AG20443 (cell line): ENCODE results near the gene GAGE12J.
"Not testable (repeated sequence)": the region's sequence is repeated elsewhere in the genome, so short reads cannot be mapped to it uniquely, and the experiment has no call there.

ENCODE experiments used
- DNase-seq: peaks from one replicate; pipeline ENCODE4 v3.0.0; 2012; ENCODE audit warnings: low spot score, mixed read lengths

GAGE12J gene, protein sequence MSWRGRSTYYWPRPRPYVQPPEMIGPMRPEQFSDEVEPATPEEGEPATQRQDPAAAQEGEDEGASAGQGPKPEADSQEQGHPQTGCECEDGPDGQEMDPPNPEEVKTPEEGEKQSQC

DNA sequence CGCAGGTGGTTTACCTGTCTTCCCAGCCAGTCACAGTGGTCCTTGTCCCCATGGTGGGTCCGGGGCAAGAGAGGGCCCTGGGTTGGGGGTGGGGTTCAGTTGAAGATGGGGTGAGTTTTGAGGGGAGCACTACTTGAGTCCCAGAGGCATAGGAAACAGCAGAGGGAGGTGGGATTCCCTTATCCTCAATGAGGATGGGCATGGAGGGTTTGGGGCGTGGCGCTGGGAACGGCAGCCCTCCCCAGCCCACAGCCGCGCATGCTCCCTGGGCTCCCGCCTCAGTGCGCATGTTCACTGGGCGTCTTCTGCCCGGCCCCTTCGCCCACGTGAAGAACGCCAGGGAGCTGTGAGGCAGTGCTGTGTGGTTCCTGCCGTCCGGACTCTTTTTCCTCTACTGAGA is at the start of gene GAGE12J:
Gene GAGE12J, plus strand, starts transcription at position 301 of the 400 bp plus-strand sequence. CDS start 1,157 bp downstream, outside the sequence.
- not testable (repeated sequence) for DNase-seq

DNA sequence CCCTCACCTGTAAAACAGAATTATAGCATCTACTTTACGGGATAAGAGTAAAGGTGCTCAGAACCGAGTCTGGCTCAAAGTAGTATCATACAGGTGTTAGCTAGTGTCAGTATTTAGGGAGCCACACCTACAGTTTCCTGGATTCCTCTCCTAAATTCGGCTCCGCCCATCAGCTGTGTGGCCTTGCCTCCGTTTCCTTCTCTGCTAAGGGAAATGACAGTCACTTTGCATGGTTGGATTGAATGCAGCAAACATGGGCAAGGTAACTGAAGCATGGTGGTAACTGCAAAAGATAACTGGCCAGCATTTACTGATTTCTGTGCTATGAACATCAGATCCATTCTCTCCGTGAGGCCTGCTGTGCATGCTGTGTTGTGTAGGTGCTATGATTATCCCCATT is 49.4 kb upstream of the GAGE12J start:
- DNase-seq, result no peak

DNA sequence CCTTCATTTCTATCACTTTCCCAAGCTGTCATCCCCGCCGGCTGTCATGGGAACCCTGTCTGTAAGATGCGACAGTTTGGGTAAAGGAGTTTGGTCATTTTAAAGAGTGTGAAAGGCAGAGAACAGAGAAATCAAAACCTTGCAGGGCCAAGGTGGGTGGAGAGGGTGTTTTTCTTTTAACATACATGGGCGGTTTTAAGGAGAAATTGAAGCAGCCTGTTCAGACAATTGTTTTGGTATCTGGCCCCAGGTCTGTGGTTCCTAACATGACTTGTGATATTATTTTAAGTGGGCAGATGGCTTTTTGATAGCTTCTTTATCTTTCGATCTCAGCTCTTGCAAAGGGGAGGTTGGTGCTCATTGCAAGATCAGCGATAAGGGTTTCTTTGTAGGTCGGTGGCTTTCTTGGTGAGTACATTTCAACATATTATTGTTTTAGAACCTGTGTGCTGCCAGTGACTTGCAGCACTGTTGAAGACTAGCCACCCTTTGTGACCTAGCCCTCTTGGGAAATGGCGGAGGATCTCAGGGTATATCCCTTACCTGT is 48.6 kb upstream of the GAGE12J start:
- DNase-seq, result no peak

DNA sequence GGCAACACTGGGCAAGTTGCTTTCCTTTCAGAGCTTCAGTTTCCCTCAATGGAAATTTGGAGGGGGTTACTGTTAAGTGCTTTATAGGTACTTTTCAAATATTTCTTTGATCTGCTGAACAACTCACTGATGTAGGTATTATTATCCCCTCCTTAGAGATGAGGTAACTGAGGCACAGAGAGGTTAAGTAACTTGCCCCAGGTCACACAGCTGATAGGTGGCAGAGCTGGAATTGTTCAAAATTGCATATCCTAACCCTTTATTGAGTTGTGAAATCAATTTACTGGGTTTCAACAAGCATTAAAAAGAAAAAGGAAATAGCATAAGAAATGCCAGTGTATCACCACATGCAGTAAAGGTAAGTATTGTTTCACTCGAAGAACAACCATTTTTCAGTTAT is 45.6 kb upstream of the GAGE12J start:
- no peak for DNase-seq

DNA sequence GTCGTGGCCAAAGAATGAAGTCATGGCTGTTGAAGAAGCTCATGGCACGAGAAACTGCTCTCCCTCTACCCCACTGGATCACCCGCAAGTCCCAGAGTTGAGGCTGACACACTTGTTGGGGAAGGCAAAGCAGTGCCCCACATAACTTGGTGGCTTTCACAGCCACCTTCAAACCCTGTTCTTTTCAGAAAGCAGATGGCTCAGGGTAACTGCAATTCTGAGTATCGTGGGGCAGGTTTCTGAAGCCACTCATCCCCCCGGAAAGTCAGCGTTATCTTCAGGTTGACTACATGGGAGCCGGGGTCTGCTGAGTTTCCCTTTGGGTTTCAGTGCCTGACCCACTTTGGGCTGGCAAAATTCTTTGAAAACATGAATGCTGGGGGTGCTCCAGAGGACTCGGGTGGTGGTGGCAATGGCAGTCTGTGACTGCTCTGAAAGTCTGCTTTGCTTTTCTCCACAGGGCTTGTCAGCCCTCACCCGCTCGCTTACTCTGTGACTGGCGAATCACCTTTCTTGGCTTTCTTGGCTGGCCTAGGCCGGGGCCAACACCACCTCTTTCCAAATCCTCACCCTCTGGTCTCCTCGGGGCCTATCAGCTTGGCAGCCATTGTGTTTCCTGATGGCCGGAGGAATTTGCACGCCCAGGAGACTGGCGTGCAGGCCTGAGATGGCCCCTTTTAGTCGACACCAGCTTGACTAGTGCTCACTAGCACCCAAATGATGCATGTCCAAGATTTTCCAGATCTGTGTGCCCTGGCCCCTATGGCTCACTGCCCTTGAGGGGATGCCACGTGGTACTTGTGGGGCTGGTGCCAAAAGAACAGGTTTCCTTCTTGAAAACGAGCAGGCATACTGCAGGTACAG is 44.9 kb upstream of the GAGE12J start:
- DNase-seq, result no peak

DNA sequence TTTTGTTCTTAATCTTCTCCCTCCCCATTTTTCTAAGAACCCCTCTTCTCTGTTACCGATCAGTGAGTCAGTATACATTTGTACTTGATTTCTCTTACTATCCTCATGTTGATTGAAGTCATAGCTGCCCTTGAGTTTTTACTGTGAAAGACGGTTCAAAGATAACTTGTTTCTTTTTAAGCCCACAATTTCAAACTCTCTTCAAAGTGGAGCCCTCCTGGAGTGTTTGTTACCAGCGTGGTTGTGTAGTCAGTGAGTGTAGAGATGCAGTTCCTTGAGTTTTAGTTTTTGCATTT is 44.4 kb upstream of the GAGE12J start:
- no peak for DNase-seq

DNA sequence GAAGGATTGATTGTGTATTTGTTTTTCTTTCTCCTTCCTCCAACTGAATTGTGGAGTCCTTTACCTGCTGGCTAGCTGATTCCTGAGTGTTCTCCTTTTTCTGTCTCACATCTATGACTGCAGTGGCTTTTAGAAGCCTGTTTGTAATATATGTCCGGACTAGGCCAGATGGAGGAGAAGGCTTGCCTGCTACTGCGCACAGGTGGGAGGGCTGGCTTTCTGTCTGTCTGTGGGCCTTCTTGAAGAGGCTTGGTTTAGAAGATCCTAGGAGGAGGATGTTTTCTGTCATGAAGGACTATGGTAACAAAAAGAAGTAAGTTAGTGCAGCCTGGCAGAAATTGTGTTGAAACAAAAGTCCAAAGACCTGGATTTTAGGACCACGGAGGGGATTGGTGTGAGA is 43.8 kb upstream of the GAGE12J start:
- no peak for DNase-seq

DNA sequence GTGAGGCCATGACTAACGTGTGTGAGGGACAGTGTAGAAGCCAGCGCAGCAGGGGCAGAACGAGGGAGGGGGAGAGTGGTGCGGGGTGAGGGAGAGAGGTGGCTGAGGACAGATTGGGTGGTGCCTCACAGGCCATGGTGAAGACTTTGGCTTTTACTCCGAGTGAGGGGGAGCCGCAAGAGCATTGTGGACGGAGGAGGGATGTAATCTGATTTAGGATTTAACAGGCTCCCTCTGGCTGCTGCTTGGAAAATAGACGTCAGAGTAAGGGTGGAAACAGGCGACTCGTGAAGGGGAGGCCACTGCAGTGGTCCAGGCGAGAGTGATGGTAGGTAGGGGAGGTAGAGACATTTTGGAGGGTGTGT is 39.2 kb upstream of the GAGE12J start:
- DNase-seq, result peak; percentile 29

DNA sequence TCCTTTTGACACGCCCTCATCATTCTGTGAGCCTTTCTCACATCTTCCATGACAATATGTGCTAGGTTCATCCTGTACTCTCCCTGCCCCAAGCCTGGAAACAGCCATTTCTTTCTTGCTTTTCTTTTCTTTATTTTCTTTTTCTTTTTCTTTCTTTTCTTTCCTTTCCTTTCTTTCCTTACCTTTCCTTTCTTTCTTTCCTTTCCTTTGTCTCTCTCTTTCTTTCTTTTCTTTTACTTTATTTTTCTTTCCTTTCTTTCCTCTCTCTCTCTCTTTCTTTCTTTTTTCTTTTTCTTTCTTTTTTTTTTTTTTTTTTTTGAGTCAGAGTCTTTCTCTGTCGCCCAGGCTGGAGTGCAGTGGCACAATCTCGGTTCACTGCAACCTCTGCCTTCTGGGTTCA is 37.6 kb upstream of the GAGE12J start:
- no peak for DNase-seq

DNA sequence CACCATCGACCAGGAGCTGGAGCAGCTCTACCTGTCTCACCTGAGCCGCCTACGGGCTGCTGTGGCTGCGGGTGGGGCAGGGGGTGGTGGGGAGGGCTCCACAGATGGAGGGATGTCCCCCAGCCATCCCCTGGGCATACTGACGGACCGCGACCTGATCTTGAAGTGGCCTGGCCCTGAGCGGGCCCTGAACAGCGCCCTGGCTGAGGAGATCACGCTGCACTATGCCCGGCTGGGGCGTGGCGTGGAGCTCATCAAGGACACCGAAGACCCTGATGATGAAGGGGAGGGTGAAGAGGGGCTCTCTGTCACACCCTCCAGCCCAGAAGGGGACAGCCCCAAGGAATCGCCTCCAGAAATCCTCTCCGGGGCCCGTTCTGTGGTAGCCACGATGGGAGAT is 35.7 kb upstream of the GAGE12J start:
- no peak for DNase-seq

DNA sequence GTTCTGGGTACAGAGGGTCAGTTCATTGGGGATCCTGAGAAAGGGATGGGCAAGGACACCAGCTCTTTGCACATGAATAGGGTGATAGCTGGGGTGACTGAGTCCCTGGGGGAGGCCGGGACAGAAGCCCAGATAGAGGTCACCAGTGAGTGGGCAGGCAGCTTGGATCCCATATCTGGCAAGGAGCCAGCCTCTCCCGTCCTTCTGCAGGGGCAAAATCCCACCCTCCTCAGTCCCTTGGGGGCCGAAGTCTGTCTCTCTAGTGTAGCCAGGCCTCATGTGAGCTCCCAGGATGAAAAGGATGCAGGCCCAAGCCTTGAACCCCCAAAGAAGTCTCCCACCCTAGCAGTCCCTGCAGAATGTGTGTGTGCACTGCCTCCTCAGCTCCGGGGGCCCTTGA is 35.3 kb upstream of the GAGE12J start:
- no peak for DNase-seq

DNA sequence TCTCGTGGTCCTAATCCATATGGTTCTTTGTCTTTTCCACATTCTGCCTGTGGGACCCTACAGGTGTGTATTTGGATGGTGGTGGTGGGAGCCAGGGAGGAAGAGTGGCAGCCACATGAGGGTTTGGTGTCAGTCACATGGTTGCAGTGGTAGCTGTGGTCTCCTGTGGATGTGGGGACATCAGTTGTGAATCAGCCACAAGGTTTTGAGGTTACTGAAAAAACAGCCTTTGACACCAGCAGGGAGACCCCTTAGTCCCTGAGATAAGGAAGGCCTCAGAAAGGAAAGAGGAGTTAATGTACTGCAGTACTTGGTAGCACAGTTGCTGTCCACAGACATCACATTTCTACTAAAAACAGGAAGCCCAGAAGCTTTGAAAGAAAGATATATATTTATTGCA is 34.2 kb upstream of the GAGE12J start:
- no peak for DNase-seq

DNA sequence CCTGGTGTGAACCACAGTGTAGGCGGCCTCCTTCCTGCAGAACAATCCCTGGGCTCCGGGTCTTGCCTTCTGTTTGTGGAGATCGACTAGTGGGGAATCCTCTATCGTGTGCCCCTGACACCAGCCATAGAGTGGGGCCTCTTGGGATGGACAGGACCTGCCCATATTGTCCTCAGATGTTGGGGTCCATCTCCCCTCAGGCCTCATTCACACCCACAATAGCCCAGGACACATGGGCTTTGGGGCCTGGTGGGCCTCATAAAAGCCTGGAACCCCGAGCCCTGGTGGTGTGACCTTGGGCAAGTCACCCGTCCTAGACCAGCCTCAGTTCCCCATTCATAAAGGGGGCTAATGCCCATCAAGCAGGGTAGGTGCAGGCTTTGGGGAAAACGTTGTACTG is 31.6 kb upstream of the GAGE12J start:
- no peak for DNase-seq

DNA sequence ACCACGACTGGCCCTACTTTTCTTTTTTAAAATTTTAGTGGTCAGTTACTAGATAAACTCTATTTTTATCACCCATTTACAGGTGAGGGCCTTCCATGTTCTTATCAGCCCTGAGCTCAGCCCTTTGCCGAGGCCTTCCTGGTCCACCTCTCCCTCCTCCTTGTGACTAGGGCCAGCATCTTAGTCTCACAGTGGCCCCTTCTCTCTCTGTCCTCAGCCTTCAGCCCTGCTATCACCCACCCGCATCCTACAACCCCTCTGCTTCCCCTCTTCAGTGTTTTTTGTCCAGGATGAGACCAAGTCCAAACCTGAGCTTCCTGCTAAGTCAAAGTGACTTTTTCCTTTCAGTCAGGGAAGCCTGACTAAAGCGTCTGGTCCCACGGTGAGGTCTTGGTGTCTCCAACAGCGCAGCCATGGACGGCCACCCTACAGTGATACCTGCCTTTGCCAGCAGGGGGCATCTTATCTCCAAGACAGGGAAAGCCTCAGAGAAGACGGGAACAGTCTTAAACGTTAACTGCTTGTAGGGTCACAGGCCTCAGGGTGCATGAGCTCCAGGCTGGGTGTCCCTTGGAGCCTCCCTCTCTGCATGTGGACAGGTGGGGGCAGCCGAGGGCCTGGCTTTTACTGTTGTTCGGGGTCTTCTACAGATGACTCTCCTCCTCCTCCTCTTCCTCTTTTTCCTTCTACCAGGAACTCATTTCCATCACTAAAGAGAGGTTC is 30.1 kb upstream of the GAGE12J start:
- peak; percentile 51 for DNase-seq

DNA sequence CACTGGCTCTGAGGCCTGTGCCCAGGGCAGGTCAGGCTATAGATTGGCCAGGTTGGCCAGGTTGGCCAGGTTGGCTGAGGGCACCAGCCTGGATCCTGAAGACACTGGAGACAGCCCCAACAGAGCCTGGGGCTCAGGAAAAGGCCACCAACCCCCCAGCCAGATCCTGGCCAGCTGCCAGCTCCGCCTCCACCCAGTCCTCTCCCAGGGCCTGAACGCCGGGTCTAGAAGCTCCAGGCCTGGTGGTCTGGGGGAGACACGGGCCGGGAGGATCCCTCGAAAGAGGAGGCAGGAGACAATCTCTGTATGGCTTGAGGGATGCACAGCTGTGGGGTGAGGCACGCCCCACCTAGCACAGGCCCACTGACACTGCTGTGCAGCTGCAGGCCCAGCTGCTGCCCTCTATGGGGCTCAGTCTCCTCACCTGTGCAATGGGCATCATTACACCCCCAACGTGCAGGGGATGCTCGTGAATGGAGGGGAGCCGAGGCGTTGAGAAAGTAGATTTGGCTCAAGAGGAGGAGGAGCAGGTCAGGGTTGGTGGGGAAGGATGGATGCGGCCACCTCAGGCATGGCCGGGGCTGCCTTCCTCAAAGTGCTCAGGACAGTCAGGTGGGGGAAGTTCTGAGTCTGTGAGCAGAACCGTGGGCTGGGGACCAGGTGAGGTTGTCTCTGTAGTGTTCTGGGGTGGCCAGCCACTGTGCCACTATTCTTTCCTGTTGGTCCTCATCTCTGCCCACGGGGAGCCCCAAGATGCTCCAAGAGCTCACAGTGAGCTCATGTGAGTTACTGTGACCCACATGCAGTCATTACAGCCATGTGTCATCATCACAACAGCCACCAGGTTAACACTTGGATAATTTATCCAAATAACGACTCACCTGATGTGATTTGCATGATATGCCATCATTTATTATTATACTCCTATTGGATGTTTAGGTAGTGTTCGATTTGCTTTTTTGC is 29.2 kb upstream of the GAGE12J start:
- no peak for DNase-seq

DNA sequence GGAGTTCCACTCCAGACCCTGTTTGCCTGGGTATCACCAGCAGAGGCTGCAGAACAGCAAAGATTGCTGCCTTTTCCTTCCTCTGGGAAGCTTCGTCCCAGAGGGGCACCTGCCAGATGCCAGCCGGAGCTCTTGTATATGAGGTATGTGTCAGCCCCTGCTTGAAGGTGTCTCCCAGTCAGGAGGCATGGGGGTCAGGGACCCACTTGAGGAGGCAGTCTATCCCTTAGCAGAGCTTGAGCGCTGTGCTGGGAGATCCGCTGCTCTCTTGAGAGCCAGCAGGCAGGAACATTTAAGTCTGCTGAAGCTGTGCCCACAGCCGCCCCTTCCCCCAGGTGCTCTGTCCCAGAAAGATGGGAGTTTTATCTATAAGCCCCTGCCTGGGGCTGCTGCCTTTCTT is 22.5 kb upstream of the GAGE12J start:
- DNase-seq, result not testable (repeated sequence)

DNA sequence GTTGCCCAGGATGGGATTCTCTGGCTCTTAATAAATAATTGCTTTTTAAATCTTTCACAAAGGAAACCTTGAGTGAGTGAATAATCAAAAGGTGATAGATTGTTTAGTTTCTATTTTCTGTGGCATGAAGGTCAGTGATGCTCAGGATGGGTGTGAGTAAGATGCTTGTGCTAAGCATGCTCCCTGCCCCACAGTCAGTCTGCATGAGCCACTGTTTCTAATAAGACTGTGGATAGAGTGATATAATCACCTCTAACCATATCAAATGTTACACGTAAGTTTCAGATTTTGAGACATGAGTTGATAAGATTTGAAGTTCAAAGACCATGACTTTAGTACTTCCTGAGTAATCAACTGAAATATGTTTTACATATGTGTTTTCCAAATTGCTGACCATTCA is 21.1 kb upstream of the GAGE12J start:
- DNase-seq, result no peak

DNA sequence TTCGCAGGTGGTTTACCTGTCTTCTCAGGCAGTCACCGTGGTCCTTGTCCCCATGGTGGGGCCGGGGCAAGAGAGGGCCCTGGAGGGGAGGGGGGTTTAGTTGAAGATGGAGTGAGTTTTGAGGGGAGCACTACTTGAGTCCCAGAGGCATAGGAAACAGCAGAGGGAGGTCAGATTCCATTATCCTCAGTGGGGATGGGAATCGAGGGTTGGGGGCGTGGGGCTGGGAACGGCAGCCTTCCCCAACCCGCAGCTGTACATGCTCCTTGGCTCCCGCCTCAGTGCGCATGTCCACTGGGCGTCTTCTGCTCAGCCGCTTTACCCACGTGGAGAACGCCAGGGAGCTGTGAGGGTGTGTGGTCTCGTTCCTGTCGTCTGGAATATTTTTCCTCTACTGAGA is 18.5 kb upstream of the GAGE12J start, which contains the start of gene GAGE10:
Gene GAGE10, plus strand, starts transcription at position 301 of the 400 bp plus-strand sequence. CDS start 1,214 bp downstream, outside the sequence.
- no peak for DNase-seq

DNA sequence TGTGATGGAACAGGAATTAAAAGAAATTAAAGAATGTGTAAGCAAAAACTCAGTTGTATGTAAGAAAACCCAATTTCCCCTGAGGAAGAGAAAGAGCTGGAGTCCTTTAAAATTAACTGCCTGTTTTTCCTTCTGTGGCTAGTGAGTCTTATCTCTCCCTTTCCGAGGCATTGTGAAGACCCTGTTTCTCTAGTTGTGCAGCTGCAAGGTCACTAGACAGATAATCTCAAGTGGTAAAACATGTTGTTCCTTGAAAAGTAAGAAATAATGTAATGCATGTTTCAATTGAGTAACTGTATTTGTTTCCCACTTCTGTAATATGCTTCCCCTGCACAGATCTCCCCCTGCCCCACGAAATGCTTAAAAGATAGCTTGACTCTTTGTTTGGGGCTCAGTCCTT is 14.1 kb upstream of the GAGE12J start:
- DNase-seq, result not testable (repeated sequence)

DNA sequence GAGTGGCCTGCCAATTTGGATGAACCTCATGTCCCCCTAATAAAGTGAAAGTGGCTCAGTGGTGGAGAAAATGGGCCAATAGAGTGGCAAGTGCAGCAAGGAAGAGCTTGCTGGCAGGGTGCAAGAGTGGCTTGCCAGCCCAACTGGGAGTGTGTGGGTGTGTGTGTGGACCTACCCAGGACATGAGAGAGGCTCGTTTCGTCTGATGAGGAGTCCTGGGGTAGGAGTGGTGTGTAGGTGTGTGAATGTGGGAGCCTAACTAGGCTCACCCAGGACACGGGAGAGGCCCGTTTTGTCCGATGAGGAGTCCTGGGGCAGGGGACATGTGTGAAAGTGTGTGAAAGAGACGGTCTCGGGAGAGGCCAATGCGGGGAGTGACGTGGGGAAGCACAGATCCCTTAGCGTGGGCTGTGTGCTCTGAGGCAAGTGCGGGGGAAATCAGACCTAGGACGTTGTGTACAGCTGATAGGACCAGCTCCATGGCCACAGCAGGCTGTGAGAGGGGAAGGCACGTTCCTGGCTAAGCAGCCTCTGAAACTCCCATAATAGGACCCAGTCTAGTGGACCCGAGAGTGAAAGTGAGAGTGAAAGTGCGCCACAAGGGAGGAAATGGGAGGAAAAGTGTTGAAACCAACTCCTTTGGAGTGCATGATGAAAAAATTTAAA is 13.1 kb upstream of the GAGE12J start:
- DNase-seq, result peak; percentile 14

DNA sequence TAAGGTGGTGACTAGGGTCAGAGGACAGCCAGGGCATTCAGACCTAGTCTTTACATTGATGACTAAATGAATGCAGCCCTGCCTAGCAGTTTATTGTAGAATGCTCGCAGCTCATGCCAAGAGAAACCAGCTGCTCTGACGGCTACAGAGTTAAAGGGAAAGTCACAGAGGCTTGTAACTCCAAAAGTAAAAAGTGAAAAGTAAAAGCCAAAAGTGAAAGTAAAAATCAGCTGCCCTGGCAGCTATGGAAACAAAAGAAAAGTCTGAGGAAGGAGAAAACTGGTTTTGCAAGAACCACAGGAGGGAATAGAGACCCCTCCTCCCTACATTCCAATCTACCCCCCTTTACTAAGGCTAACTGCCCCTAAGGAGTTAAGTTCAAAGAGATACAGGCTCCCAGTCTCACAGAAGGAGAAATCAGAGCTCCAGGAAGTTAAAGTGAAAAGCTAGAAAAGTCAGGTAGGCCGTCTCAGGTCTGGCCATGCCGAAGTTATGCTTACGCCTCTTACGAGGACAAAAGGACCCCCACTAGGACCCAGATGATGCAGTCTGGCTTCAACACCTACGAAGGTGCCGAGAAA is 12.3 kb upstream of the GAGE12J start:
- DNase-seq, result no peak
